GM19025 (cell line): ENCODE data around the gene ITCH.
"Not testable (repeated sequence)": the region's sequence is repeated elsewhere in the genome, so short reads cannot be mapped to it uniquely, and the experiment has no call there.

Source experiments
- ATAC-seq: cut with Tn5 transposase; IDR thresholded peaks from one replicate; pipeline ENCODE4 v1.9.1; 2021; ENCODE audit warnings: mild to moderate bottlenecking, low read depth, moderate library complexity; ENCODE audit not compliant: unreplicated experiment

The ITCH gene

DNA sequence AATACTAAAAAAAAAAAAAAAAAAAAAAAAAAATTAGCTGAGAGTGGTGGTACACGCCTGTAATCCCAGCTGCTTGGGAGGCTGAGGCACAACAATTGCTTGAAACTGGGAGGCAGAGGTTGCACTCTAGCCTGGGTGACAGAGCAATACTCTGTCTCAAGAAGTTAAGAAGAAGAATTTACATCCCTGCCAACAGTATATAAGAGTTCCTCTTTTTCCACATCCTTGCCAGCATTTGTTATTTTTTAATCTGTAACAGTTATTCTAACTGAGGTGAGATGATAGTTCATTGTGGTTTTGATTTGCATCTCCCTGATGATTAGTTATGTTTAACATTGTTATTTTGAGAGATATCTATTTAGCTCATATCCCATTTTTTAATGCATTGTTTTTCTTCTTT lies 132.8 kb downstream of the ITCH start:
- no peak for ATAC-seq

DNA sequence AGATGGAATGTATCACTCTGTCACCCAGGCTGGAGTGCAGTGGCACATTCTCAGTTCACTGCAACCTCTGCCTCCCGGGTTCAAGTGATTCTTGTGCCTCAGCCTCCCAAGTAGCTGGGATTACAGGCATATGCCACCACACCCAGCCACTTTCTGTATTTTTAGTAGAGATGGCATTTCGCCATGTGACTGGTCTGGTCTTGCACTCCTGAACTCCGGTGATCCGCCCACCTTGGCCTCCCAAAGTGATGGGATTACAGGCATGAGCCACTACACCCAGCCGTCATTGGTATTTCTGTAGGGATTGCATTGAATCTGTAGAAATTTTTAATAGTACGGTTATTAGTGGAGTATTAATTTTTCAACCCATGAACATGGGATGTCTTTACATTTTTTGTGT lies 134.5 kb downstream of the ITCH start:
- ATAC-seq, result not testable (repeated sequence)

DNA sequence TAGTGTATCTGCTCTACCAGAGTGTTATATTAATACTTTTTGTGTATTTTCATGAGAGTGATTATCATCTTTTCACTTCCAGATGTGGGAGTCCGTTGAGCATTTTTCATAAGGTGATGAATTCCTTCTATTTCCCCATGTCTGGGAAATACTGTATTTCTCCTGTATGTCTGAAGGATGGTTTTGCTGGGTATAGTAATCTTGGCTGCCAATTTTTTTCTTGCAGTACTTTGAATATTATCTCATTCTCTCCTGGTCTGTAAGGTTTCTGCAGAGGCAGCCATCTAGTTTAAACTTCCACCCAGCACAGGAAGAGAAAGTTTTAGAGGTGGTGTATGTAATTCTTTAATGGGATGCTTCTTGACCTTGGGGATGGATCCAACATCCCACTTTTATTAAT lies 137.8 kb downstream of the ITCH start:
- no peak for ATAC-seq

DNA sequence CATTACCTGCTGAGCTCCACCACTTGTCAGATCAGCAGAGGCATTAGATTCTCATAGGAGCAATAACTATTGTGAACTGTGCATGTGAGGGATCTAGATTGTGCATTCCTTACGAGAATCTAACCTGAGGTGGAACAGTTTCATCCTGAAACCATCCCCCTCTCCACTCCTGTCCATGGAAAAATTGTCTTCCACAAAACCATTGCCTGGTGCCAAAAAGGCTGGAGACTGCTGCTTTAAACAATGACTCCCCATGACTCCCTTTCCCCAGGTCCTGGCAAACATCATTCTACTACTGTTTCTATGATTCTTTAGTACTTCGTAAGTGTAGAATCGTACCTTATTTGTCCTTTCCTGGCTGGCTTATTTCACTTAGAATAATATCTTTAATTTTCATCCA lies 143.4 kb downstream of the ITCH start:
- no peak for ATAC-seq

DNA sequence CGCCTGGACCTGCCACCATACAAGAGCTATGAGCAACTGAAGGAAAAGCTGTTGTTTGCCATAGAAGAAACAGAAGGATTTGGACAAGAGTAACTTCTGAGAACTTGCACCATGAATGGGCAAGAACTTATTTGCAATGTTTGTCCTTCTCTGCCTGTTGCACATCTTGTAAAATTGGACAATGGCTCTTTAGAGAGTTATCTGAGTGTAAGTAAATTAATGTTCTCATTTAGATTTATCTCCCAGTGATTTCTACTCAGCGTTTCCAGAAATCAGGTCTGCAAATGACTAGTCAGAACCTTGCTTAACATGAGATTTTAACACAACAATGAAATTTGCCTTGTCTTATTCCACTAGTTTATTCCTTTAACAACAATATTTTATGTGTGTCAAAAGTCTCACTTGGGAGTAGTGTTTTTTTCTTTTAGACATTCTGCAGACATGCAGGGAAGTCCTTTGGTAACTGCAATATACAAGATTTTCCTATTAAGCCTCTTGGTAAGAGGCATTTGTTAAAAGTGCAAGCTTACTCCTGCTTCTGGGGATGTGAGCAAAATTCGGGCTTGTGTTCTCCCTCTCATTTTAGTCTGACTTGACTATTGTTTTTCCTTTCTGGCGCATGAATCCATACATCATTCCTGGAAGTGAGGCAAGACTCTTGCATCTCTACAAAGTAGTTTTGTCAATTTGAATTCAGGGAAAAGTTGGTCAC lies 144.8 kb downstream of the ITCH start:
- ATAC-seq, result no peak

DNA sequence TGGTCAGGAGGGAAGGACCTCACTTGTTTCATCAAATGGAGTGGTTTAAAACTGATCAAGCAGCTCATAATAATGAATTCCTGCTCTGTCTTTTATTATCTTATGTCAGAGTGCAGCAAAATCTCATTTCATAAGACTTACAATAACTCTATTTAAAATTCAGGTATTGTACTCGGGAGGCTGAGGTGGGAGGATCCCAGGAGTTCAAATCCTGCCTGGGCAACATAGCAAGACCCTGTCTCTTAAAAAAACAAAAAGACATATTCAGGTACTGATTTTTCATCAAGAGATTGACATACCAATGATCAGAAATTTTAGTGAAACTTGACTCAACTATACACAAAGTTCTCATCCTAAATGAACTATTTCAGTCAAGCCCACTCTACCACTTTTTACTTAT lies 147.5 kb downstream of the ITCH start:
- ATAC-seq, result no peak

DNA sequence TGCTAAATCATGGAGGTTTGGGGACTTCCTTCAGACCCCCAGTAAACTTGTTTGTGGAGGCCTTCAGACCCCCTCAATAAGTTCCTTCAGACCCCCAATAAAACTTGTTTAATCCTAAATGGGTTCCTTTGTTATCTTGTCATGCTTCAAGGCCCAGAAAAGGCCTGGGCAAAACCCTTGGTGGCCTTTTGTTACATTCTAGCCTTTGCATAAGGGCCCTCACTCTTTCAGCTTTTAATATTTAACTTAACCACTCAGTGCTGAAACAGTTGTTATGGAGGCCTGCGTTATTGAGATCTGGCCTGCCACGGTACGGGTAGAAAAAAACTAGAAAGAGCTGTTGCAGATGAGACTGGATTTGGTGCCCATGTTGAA lies 148.8 kb downstream of the ITCH start:
- ATAC-seq, result no peak

DNA sequence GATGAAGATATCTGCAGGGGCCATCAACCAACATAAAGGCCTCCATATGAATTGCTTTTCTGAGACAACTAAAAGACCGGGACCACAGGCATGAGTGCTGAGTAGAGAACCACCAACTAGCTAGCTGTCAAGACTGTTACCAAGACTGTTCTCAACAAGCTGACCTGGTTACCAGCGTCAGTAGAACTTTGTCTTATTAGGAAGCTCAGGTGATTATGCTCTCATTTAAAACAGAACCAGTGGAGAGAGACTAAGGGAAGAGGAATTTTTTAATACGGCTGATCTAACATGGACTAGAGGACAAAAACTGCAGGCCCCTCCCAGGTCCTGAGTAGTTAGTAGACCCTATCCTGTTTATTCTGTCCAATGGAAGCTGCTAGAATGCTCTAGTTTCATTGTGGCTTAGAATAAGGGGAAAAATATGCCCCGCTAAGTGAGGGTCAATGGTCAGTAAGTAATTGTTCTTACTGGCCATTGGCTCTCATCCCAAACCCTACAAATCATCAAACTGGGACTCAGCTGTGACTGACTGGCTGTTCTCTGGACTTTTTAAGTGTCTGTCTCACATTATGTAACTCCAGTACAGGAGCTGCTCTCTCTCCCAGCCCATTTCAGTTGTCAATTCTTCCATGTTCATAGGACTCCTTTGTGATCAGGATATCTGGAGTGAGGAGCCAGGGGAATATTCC lies 149.3 kb downstream of the ITCH start:
- ATAC-seq, result no peak

DNA sequence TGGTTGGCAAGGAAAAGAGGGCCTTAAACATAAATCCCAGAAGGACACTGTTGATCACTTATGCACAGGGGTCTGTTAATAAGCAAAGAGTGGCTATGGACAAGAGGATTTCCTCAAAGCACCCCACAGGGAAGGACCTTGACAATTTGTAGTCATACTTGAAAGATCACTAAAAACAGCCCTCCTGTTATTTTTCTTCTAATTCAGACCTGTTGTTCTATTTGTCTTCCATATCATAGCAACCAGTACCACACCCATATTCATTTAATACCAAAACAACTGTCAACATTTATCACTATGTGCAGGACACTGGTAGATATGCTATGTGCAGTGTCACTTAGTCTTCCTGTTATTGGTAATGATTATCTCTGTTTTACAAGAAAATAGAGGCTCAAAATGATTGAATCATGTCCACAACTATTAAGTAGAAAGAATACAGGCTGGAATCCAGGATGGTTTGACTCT lies 149.9 kb downstream of the ITCH start:
- no peak for ATAC-seq

DNA sequence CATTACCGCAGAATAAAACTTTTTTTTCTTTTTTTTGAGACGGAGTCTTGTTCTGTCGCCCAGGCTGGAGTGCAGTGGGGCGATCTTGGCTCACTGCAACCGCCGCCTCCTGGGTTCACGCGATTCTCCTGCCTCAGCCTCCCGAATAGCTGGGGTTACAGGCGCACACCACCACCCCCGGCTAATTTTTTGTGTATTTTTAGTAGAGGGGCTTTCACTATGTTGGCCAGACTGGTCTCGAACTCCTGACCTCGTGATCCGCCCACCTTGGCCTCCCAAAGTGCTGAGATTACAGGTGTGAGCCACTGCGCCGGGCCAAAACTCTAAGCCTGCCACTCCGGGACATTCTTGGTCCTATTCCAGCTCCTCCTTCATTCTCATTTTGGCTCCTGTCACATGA lies 151.0 kb downstream of the ITCH start:
- not testable (repeated sequence) for ATAC-seq

DNA sequence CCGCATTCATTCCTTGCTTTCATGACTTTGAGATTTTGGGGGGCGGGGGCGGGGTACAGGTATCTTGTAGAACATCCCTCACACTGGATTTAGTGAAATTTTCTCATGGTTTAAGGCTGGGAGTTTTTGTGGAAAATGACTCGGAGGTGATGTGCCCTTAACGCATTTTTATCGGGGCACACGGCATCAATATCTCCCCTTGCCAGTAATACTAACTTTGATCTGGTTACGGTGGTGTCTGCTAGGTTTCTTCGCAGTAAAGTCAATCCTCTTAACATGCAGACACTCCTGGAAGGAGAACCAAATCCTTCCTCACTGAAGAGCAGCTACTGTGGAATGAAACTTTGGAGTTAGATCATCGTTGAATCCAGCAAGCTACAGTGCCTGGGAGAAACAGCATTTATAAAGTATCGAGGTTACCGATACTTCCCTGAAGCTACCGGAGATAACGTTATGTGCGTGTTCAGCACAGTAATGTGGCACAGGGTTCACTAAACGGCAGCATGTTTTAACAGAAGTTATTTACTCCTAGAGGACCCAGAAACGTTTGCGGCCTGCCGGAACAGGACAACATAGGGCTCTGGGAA lies 151.9 kb downstream of the ITCH start:
- no peak for ATAC-seq

DNA sequence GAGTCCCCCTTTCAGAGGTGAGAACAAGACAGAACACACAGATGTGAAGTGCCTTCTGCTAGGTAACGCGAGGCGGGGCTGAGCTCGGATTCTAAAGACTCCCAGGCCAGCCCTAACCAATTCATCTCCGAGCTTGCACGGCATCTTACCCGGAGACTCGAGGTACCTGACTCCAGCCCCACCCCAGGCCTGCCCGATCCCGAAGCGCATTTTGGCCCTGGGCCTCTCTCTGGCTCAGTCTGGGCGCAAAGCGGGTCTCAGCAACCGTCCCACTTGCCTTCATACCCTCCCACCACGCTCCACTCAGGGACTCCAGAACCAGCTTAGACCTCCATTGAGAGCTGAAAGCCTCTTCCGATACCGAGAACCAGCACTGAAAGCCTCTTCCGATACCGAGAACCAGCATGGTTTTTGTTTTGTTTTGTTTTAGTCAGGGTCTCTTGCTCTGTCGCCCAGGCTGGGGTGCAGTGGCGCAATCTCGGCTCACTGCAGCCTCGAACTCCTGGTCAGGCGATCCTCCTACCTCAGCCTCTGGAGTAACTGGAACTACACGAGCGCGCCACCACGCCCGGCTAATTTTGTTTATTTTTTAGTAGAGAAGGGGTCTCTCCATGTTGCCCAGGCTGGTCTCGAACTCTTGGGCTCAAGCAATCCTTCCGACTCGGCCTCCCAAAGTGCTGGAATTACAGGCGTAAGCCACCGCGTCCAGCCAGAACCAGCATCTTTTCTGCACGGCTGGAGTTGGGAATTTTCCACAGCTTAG lies 152.6 kb downstream of the ITCH start:
- ATAC-seq, result peak; percentile 54

DNA sequence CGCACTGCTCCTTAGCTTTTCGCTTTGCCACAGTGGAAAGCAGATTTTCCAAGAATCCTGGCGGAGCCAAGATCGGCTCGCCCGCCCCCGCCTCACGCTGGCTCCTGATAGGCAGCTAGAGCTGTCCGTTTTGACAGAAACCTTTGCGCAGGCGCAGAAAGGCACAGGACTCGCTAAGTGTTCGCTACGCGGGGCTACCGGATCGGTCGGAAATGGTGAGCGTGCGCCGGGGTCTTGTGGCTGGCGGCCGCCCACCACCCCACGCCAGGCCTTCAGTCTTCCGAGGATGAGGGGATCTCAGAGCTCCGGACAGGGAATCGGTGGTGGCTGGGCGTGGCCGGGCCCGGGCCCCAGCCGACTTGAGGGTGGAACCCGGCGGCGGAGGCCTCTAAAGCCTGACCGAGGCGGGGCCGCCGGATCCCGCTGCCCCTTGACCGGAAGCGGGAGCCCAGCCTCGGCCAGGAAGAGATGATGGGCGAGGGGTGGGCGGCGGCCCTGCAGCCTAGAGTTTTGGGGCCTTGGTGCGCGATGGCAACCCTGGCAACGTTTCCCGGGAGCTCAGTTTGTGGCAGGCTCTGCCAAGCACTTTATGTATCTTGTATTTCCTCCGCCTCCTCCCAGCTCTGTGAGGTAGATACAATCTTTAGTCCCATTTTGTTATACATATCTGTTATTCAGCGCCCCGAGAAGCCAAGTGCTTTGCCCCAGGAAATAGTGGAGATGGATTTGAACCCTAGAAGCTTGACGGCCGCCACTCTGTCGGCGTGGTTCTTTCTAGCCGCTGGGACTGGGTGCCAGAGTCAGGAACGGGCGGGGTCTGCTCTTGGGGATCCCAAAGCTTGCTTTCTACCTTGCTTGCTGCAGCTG lies 153.4 kb downstream of the ITCH start, which contains the start of gene DYNLRB1:
TSS of gene DYNLRB1 (plus strand) at position 176 of the 867 bp plus-strand sequence. CDS start at position 213, 37 bp downstream.
- ATAC-seq, result peak; percentile 66

DNA sequence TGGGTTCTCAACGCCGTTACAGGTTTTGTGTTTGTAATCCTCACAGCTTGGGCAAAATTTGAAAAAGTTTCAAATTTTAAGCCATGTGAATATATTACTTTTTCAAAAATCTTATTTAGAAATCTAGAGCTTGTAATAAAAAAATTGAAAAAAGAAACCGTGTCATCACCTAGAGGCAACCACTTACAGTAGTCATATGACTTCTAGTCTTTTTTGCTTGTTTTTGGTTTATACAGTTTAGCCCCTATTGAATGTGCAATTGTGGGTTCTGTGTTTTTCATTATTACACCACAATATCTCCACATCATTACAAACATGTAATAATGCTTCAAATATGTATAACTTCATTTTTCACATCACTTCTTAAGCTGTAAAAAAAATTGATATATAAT lies 154.0 kb downstream of the ITCH start:
- no peak for ATAC-seq

DNA sequence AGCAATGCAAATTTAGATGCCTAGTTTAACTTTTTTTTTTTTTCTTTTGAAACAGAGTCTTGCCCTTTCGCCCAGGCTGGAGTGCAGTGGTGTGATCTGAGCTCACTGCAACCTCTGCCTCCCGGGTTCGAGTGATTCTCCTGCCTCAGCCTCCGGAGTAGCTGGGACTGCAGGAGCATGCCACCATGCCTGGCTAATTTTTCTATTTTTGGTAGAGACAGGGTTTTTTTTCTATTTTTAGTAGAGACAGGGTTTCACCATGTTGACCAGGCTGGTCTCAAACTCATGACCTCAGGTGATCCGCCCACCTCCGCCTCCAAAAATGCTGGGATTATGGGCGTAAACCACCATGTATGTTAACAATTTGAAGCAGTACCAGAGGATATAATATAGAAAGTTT lies 155.8 kb downstream of the ITCH start:
- not testable (repeated sequence) for ATAC-seq

DNA sequence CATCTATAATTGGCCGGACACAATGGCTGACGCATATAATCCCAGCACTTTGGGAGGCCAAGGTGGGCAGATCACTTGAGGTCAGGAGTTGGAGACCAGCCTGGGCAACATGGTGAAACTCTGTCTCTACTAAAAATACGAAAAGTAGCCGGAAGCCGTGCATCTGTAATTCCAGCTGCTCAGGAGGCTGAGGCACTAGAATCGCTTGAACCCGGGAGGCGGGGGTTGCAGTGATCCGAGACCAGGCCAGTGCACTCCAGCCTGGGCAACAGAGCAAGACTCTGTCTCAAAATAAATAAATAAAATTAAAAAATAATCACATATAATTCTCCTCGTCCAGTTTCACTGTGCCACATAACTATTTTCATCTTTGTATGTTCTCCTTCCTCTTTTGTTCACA lies 156.8 kb downstream of the ITCH start:
- not testable (repeated sequence) for ATAC-seq

DNA sequence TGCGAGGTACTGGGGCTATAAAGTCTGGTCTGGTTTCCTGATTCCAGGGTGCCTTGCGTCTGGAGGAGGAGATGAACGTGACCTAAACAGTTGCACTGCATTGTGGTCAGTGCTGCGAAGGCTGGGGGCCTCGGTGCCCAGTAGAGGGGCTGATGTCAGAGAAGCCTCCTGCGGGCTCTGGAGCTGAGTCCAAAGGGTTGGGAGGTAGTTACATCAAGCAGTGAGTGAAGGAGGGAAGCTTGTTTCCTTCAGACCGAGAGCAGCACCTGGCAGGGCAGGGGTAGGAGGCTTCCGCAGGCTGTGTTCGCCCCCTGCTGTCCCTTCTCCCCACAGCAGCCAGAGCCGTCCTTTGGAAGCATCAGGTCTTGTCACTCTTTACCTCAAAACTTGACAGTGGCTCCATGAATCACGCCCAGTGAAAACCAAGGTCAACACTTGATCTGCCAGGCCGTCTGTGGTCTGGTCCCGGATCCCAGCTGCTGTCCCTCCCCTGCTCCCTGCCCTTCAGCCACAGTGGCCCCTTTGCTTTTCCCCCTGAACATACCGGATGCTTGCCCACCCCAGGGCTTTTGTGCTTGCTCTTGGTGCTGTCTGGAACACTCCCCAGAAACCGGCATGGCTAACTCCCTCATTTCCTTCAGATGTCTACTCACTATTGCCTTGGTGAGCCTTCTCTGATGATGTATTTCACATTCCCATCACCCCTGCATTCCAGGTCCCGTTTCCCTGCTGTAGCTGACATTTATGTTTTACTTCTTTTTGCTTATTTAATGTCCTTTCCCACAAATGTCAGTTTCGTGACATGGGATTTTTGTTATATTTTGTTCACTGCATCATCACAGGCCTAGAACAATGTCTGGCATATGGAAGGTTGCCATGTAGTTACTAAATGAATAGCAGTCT lies 160.1 kb downstream of the ITCH start:
- ATAC-seq, result no peak

DNA sequence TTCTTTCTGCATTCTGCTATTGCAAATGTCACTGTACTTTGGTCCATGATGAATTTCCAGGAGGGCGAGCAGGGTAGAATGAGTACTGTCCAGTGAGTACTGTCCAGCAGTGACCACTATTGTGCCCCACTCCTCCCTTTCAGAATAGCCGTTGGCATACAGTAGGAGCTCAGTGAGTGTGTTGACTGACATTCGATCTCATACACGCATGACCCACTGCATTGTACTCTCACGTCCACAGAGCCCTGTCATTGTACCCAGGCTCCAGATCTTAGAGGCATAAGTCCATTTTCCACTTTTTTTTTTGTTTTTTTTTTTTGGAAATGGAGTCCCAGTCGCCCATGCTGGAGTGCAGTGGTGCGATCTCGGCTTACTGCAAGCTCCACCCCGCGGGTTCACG lies 161.4 kb downstream of the ITCH start:
- ATAC-seq, result no peak

DNA sequence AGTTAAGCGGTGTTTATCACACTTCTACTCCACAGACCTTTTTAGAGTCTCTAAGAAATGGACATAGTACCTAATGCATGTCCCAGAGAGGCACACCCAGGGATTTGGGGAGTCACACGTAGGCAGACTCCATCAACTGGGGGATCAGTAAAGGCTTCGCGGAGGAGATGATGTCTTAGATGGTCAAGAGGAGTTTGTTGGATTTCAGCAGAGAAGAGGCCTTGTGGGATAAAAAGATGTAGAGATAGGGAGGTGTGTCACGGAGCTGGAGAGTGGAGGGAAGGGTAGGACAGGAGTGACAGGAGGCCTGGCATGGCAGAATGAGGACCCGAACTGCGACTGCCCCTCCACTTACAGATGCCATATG lies 162.3 kb downstream of the ITCH start:
- ATAC-seq, result no peak
